GM23338 (cell line): Measurements from ENCODE around the gene GPD1L. TPM values are rescaled to one million over a fixed set of nuclear protein-coding genes. Genes with fewer than 3 reads are reported as not detected.

Source experiments
- ATAC-seq: fragments of 200-7000 bp; cut with Tn5 transposase; 3 replicates; pipeline ENCODE4 v1.9.1; 2020
- DNase-seq: peaks from one replicate; pipeline ENCODE4 v3.0.0-alpha.2; 2015; ENCODE audit warnings: low spot score
- H2AFZ ChIP-seq: fragments of 200-600 bp; sonication (generic); 2 replicates; pipeline ENCODE4 v1.8.0; 2016; ENCODE audit warnings: antibody characterized with exemption, mild to moderate bottlenecking, moderate library complexity
- H3F3A ChIP-seq: fragments of 200-600 bp; sonication (generic); replicated peaks from 2 replicates; pipeline ENCODE4 v1.8.0; 2017; ENCODE audit warnings: antibody characterized with exemption, mixed run types, low read depth
- H3K27ac ChIP-seq: fragments of 200-600 bp; sonication (generic); 2 replicates; pipeline ENCODE4 v1.6.1; 2016; ENCODE audit warnings: low read depth
- H3K27me3 ChIP-seq: fragments of 200-600 bp; sonication (generic); 2 replicates; pipeline ENCODE4 v1.8.0; 2016; ENCODE audit warnings: mild to moderate bottlenecking, mixed run types, moderate library complexity; ENCODE audit not compliant: insufficient read depth
- H3K36me3 ChIP-seq: fragments of 200-600 bp; sonication (generic); 2 replicates; pipeline ENCODE4 v1.8.0; 2016; ENCODE audit warnings: mild to moderate bottlenecking; ENCODE audit not compliant: insufficient read depth
- H3K4me1 ChIP-seq: fragments of 200-600 bp; sonication (generic); 2 replicates; pipeline ENCODE4 v1.8.0; 2016; ENCODE audit warnings: mild to moderate bottlenecking, moderate library complexity; ENCODE audit not compliant: insufficient read depth
- H3K4me2 ChIP-seq: fragments of 200-600 bp; sonication (generic); 2 replicates; pipeline ENCODE4 v1.7.1; 2017; ENCODE audit warnings: mixed run types
- H3K4me3 ChIP-seq: fragments of 200-600 bp; sonication (generic); 2 replicates; pipeline ENCODE4 v1.6.1; 2016; ENCODE audit warnings: mixed run types
- H3K79me2 ChIP-seq: fragments of 200-600 bp; sonication (generic); replicated peaks from 2 replicates; pipeline ENCODE4 v1.8.0; 2017; ENCODE audit warnings: mild to moderate bottlenecking; ENCODE audit not compliant: insufficient read depth
- H3K9me2 ChIP-seq: fragments of 200-600 bp; sonication (generic); 2 replicates; pipeline ENCODE4 v1.8.0; 2017; ENCODE audit not compliant: insufficient read depth
- H4K20me1 ChIP-seq: fragments of 200-600 bp; sonication (generic); replicated peaks from 2 replicates; pipeline ENCODE4 v1.8.0; 2017; ENCODE audit warnings: mild to moderate bottlenecking; ENCODE audit not compliant: insufficient read depth
- H3K27ac Mint-ChIP-seq: 2 replicates; pipeline ENCODE4 v1.8.0; 2020; ENCODE audit warnings: inconsistent platforms, mild to moderate bottlenecking, moderate library complexity, mixed read lengths
- H3K27me3 Mint-ChIP-seq: 3 replicates; pipeline ENCODE4 v1.8.0; 2022; ENCODE audit warnings: low read depth, mild to moderate bottlenecking, moderate library complexity, mixed read lengths, inconsistent platforms; ENCODE audit not compliant: insufficient read depth, poor library complexity
- H3K36me3 Mint-ChIP-seq: 3 replicates; pipeline ENCODE4 v1.8.0; 2021; ENCODE audit warnings: low read depth, mild to moderate bottlenecking, inconsistent platforms, moderate library complexity, mixed read lengths
- H3K4me1 Mint-ChIP-seq: 3 replicates; pipeline ENCODE4 v1.8.0; 2020; ENCODE audit warnings: mild to moderate bottlenecking, inconsistent platforms, mixed read lengths
- H3K4me3 Mint-ChIP-seq: 3 replicates; pipeline ENCODE4 v1.8.0; 2021; ENCODE audit warnings: moderate library complexity, mild to moderate bottlenecking, inconsistent platforms, mixed read lengths
- H3K9me3 Mint-ChIP-seq: 3 replicates; pipeline ENCODE4 v1.8.0; 2020; ENCODE audit warnings: moderate library complexity, mild to moderate bottlenecking, inconsistent platforms, mixed read lengths
- CREB1 ChIP-seq: fragments of 250-450 bp; sonication (Bioruptor Pico); IDR thresholded peaks from 2 replicates; pipeline ENCODE4 v1.5.0; 2020; ENCODE audit warnings: low read depth, mild to moderate bottlenecking, moderate library complexity
- CTCF ChIP-seq, 2 experiments: fragments of 200-600 bp in 1 of 2; sonication (generic) in 1 of 2; conservative IDR thresholded peaks; 2 replicates each; pipeline versions ENCODE4 v1.5.1 to v1.6.1; 2016 to 2017; ENCODE audit warnings: antibody characterized with exemption in 2 of 2, low read depth in 2 of 2, mild to moderate bottlenecking in 2 of 2, moderate library complexity in 1 of 2
- EZH2 ChIP-seq: fragments of 200-600 bp; sonication (generic); IDR thresholded peaks from one replicate; pipeline ENCODE4 v1.8.0; 2017; ENCODE audit warnings: antibody characterized with exemption, mild to moderate bottlenecking, low read depth; ENCODE audit not compliant: unreplicated experiment
- EZH2phosphoT487 ChIP-seq: fragments of 200-600 bp; sonication (generic); IDR thresholded peaks from one replicate; pipeline ENCODE4 v1.8.1; 2018; ENCODE audit warnings: antibody characterized with exemption; ENCODE audit not compliant: unreplicated experiment
- JUNB ChIP-seq: IDR thresholded peaks from one replicate; pipeline ENCODE4 v1.6.1; 2016; ENCODE audit warnings: antibody characterized with exemption; ENCODE audit not compliant: unreplicated experiment
- NANOG ChIP-seq: IDR thresholded peaks from 2 replicates; pipeline ENCODE4 v1.6.1; 2016; ENCODE audit warnings: antibody characterized with exemption, borderline replicate concordance
- POLR2AphosphoS5 ChIP-seq: IDR thresholded peaks from 2 replicates; pipeline ENCODE4 v1.6.1; 2016; ENCODE audit warnings: antibody characterized with exemption, low read depth
- REST ChIP-seq: IDR thresholded peaks from one replicate; pipeline ENCODE4 v1.6.1; 2018; ENCODE audit warnings: antibody characterized with exemption; ENCODE audit not compliant: unreplicated experiment
- STAT1 ChIP-seq: IDR thresholded peaks from one replicate; pipeline ENCODE4 v1.6.1; 2016; ENCODE audit warnings: antibody characterized with exemption; ENCODE audit not compliant: unreplicated experiment
- ZNF114 ChIP-seq: fragments of 250-450 bp; sonication (Bioruptor Pico); IDR thresholded peaks from 2 replicates; pipeline ENCODE4 v1.5.0; 2020; ENCODE audit warnings: mild to moderate bottlenecking, moderate library complexity
- ZNF331 ChIP-seq: fragments of 250-450 bp; sonication (Bioruptor Pico); IDR thresholded peaks from 2 replicates; pipeline ENCODE4 v1.5.0; 2020; ENCODE audit warnings: low read depth, mild to moderate bottlenecking, moderate library complexity
- polyA plus RNA-seq: library from polyadenylated mRNA; unstranded; fragments of >200 nt; fragmentation: Nextera tagmentation; extraction: Ambion mirVana; gene quantifications from 2 replicates; pipeline ENCODE4 v1.2.1, GENCODE V29; 2016
- total RNA-seq: library from RNA; depleted of rRNA; stranded (reverse); fragments of >200 nt; shearing (Covaris generic); gene quantifications from 2 replicates; pipeline ENCODE4 v1.2.3, GENCODE V29; 2014
- TF ChIP-seq, protein P1 (sequence below): IDR thresholded peaks from 2 replicates; pipeline ENCODE4 v1.6.1; 2016; ENCODE audit warnings: antibody characterized with exemption
- TF ChIP-seq, protein P2 (sequence below): fragments of 250-450 bp; sonication (Bioruptor Pico); IDR thresholded peaks from 2 replicates; pipeline ENCODE4 v1.5.0; 2020; ENCODE audit warnings: mild to moderate bottlenecking, moderate library complexity

GPD1L gene
- total and polyA plus RNA-seq, 2 experiments from 2014 or later: 2.0 to 6.4 TPM

- peaks cover 9% of the 10 kb centered on the region for H3K4me1 Mint-ChIP-seq
- Histone ChIP-seq H3K4me2 (no peak overlapping the region), H2AFZ (0 out of 2 replicates have a peak overlapping the region, but pooled peaks have one; percentile 56), H3K9me2 (no peaks in the 10 kb centered on the region; the same call in 1 of the 2 replicates), H3K27me3 (no peaks in the 10 kb centered on the region), H4K20me1 (no peaks in the 10 kb centered on the region), H3F3A (no peaks in the 10 kb centered on the region), H3K27ac (no peak overlapping the region), H3K79me2 (no peaks in the 10 kb centered on the region), H3K4me3 (no peak overlapping the region), H3K4me1 (peaks cover 5% of the 10 kb centered on the region; the same call in 1 of the 2 replicates), H3K36me3 (no peaks in the 10 kb centered on the region; the same call in 1 of the 2 replicates)
- no peaks in the 10 kb centered on the region for H3K36me3 Mint-ChIP-seq
- no peak overlapping the region for H3K27ac Mint-ChIP-seq
- no peak overlapping the region for H3K4me3 Mint-ChIP-seq
- TF ChIP-seq ZNF114 (CRISPR knock-in tag) (no peak), JUNB (no peak), REST (no peak), EZH2phosphoT487 (no peak), POLR2AphosphoS5 (no peak), ZNF331 (CRISPR knock-in tag) (no peak), EZH2 (no peak), CREB1 (no peak), STAT1 (no peak), CTCF (conservative IDR thresholded peaks at IDR 0.05; ENCODE audit: low read depth in 2 of 2) (no peak), NANOG (no peak)
- TF ChIP-seq, protein P1, sequence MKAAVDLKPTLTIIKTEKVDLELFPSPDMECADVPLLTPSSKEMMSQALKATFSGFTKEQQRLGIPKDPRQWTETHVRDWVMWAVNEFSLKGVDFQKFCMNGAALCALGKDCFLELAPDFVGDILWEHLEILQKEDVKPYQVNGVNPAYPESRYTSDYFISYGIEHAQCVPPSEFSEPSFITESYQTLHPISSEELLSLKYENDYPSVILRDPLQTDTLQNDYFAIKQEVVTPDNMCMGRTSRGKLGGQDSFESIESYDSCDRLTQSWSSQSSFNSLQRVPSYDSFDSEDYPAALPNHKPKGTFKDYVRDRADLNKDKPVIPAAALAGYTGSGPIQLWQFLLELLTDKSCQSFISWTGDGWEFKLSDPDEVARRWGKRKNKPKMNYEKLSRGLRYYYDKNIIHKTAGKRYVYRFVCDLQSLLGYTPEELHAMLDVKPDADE: no peak
- TF ChIP-seq, protein P2, sequence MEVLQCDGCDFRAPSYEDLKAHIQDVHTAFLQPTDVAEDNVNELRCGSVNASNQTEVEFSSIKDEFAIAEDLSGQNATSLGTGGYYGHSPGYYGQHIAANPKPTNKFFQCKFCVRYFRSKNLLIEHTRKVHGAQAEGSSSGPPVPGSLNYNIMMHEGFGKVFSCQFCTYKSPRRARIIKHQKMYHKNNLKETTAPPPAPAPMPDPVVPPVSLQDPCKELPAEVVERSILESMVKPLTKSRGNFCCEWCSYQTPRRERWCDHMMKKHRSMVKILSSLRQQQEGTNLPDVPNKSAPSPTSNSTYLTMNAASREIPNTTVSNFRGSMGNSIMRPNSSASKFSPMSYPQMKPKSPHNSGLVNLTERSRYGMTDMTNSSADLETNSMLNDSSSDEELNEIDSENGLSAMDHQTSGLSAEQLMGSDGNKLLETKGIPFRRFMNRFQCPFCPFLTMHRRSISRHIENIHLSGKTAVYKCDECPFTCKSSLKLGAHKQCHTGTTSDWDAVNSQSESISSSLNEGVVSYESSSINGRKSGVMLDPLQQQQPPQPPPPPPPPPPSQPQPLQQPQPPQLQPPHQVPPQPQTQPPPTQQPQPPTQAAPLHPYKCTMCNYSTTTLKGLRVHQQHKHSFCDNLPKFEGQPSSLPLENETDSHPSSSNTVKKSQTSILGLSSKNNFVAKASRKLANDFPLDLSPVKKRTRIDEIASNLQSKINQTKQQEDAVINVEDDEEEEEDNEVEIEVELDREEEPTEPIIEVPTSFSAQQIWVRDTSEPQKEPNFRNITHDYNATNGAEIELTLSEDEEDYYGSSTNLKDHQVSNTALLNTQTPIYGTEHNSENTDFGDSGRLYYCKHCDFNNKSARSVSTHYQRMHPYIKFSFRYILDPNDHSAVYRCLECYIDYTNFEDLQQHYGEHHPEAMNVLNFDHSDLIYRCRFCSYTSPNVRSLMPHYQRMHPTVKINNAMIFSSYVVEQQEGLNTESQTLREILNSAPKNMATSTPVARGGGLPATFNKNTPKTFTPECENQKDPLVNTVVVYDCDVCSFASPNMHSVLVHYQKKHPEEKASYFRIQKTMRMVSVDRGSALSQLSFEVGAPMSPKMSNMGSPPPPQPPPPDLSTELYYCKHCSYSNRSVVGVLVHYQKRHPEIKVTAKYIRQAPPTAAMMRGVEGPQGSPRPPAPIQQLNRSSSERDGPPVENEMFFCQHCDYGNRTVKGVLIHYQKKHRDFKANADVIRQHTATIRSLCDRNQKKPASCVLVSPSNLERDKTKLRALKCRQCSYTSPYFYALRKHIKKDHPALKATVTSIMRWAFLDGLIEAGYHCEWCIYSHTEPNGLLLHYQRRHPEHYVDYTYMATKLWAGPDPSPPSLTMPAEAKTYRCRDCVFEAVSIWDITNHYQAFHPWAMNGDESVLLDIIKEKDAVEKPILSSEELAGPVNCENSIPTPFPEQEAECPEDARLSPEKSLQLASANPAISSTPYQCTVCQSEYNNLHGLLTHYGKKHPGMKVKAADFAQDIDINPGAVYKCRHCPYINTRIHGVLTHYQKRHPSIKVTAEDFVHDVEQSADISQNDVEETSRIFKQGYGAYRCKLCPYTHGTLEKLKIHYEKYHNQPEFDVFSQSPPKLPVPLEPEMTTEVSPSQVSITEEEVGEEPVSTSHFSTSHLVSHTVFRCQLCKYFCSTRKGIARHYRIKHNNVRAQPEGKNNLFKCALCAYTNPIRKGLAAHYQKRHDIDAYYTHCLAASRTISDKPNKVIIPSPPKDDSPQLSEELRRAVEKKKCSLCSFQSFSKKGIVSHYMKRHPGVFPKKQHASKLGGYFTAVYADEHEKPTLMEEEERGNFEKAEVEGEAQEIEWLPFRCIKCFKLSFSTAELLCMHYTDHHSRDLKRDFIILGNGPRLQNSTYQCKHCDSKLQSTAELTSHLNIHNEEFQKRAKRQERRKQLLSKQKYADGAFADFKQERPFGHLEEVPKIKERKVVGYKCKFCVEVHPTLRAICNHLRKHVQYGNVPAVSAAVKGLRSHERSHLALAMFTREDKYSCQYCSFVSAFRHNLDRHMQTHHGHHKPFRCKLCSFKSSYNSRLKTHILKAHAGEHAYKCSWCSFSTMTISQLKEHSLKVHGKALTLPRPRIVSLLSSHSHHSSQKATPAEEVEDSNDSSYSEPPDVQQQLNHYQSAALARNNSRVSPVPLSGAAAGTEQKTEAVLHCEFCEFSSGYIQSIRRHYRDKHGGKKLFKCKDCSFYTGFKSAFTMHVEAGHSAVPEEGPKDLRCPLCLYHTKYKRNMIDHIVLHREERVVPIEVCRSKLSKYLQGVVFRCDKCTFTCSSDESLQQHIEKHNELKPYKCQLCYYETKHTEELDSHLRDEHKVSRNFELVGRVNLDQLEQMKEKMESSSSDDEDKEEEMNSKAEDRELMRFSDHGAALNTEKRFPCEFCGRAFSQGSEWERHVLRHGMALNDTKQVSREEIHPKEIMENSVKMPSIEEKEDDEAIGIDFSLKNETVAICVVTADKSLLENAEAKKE (CRISPR knock-in tag): no peak
- no peaks in the 10 kb centered on the region for H3K9me3 Mint-ChIP-seq
- H3K27me3 Mint-ChIP-seq: no peaks in the 10 kb centered on the region
- DNase-seq (no peak), ATAC-seq (no peak)
Measured at GRCh38 chr3:32076566-32076965, 29.9 kb upstream of the GPD1L start.
